NK-92 treated with Interleukin-12 subunit alpha and Interleukin-12 subunit beta, amount 100 ng/mL, for 24 hours (cell line): Measurements from ENCODE around the gene SLC6A13.
"Not testable (repeated sequence)": the region's sequence is repeated elsewhere in the genome, so short reads cannot be mapped to it uniquely, and the experiment has no call there.

Source experiments
- DNase-seq: peaks from one replicate; lab custom pipeline; 2025; lab: John Stamatoyannopoulos, UW

Gene SLC6A13

GRCh38 chr12:264269-264668, 1.6 kb upstream of the SLC6A13 start:
- no peak for DNase-seq

GRCh38 chr12:263574-263973, 938 bp upstream of the SLC6A13 start:
- no peak for DNase-seq

- no peak for DNase-seq
Observed at GRCh38 chr12:262113-262512, 523 bp downstream of the SLC6A13 start.

- DNase-seq = no peak
Observed at GRCh38 chr12:257521-258321, 4.9 kb downstream of the SLC6A13 start.

GRCh38 chr12:256958-257357, 5.7 kb downstream of the SLC6A13 start:
- no peak for DNase-seq

GRCh38 chr12:256225-256624, 6.4 kb downstream of the SLC6A13 start:
- no peak for DNase-seq

GRCh38 chr12:254912-255311, 7.7 kb downstream of the SLC6A13 start:
- DNase-seq = no peak

- DNase-seq = no peak
Observed at GRCh38 chr12:254039-254438, 8.6 kb downstream of the SLC6A13 start.

GRCh38 chr12:253116-253831, 9.4 kb downstream of the SLC6A13 start:
- DNase-seq = no peak

GRCh38 chr12:252636-253035, 10.0 kb downstream of the SLC6A13 start:
- DNase-seq = no peak

- no peak for DNase-seq
Observed at GRCh38 chr12:247271-247670, 15.4 kb downstream of the SLC6A13 start.

- no peak for DNase-seq
Observed at GRCh38 chr12:243381-243780, 19.3 kb downstream of the SLC6A13 start.

- DNase-seq = no peak
Observed at GRCh38 chr12:242496-242895, 20.1 kb downstream of the SLC6A13 start.

- no peak for DNase-seq
Observed at GRCh38 chr12:241266-241665, 21.4 kb downstream of the SLC6A13 start.

- DNase-seq = no peak
Observed at GRCh38 chr12:240566-240965, 22.1 kb downstream of the SLC6A13 start.

GRCh38 chr12:238736-239398, 23.8 kb downstream of the SLC6A13 start:
- DNase-seq = no peak

- no peak for DNase-seq
Observed at GRCh38 chr12:238116-238515, 24.5 kb downstream of the SLC6A13 start.

- no peak for DNase-seq
Observed at GRCh38 chr12:237026-237815, 25.4 kb downstream of the SLC6A13 start.

- DNase-seq = no peak
Observed at GRCh38 chr12:236445-236844, 26.2 kb downstream of the SLC6A13 start.

- DNase-seq = not testable (repeated sequence)
Observed at GRCh38 chr12:235967-236366, 26.7 kb downstream of the SLC6A13 start.

- no peak for DNase-seq
Observed at GRCh38 chr12:234891-235415, 27.7 kb downstream of the SLC6A13 start.

- DNase-seq = no peak
Observed at GRCh38 chr12:234019-234418, 28.6 kb downstream of the SLC6A13 start.
